Activated CD8-positive, alpha-beta memory T cell treated with anti-CD3 and anti-CD28 coated beads, Interleukin-2, amount 10 ng/mL, durations not matched to agents 7 days and 5 days (primary cell): ENCODE results near the gene KNTC1. TPM values are rescaled to one million over a fixed set of nuclear protein-coding genes. Genes with fewer than 3 reads are reported as not detected.

Experiments used
- total RNA-seq, 2 experiments: library from RNA; stranded (reverse); gene quantifications; one replicate each; pipeline ENCODE4 v1.2.3, GENCODE V29; 2021

Gene KNTC1
- total RNA-seq, 2 experiments from 2014 or later = 129 to 200 TPM

Other genes starting within 250 kb of the KNTC1 start
- gene CLIP1, start 104.6 kb upstream of the KNTC1 start, total RNA-seq = 10 to 100 TPM; 56.2 to 75.7 TPM
- gene ZCCHC8, start 26.3 kb upstream of the KNTC1 start, total RNA-seq = 10 to 100 TPM; 45.2 to 45.3 TPM
- 100 to 1,000 TPM; 102 to 113 TPM for gene RSRC2, start 313 bp upstream of the KNTC1 start, total RNA-seq
- gene HCAR2, start 176.1 kb downstream of the KNTC1 start, total RNA-seq = not detected
- gene HCAR3, start 189.6 kb downstream of the KNTC1 start, total RNA-seq = under 1 TPM in 1 of 2 experiments, not detected in 1; 0.09 TPM
- under 1 TPM; 0.06 to 0.23 TPM for gene HCAR1, start 203.6 kb downstream of the KNTC1 start, total RNA-seq
- gene DENR, start 225.6 kb downstream of the KNTC1 start, total RNA-seq = 10 to 100 TPM; 50.2 to 65.9 TPM
- under 1 TPM; 0.26 to 0.67 TPM for gene CCDC62, start 247.3 kb downstream of the KNTC1 start, total RNA-seq